Activated CD4-positive, CD25-positive, alpha-beta regulatory T cell treated with anti-CD3 and anti-CD28 coated beads, Interleukin-2, amount 50 U/mL, for 16 hours (primary cell): ENCODE measurements around the gene APPL1.

Source experiments
- DNase-seq: peaks from one replicate; pipeline ENCODE4 v3.0.0-alpha.2; 2020; ENCODE audit warnings: low read depth, low spot score

The APPL1 gene

DNA sequence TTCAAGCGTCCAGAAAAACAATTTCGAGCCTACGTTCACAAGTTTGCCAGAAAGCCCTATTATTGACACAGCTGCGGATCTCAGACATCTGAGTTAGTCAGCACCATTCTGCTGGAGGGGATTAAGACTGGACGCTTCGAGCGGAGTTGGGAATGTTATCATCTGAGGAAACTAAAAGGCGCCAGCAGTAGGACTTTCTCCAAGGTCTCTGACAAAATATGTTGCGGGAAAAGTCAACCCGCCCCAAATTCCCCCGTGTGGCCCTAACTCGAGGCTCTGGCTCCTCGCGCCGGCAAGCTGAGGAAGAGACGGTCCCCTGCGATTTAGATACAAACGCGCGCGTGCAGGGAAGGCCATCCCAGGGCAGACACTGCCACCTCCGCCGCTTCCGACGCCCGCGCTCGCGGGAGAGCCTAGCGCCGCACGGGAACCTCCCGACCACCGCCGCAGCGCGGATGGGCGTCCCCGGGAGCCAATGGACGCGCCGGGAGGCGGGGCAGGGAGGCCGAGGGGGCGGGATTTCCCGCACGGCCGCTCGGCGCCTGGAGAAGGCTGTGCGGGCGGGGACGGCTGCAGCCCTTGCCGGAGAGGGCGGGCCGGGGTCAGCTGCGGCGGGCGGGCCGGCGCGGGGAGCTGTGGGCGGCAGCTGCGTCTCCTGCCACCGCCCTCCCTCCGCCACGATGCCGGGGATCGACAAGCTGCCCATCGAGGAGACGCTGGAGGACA is at the start of gene APPL1:
APPL1 (plus strand) TSS at position 526 of the 726 bp plus-strand sequence; CDS start at position 681, 155 bp downstream.
- DNase-seq = peak; percentile 68

GRCh38 chr3:57179580-57180410 is 47.7 kb upstream of the APPL1 start:
- DNase-seq = no peak

DNA sequence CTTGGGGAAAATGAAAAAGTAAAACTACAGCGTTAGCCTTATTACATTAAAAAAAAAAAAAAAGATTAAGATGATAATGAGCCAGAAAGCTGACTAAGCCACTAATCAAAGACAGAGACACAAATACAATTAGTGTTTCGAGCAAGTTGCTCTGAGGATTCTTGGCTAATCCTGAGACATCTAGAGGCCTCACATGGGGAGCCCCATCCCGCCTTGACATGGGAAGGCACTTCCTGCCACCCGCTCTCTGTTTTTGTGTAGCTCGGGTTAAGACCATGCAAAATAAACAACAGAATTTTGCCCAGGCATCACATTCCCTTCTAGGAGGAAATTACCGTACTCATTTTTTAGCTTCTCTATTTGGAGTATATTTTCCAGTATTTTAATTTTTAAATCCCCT is 43.0 kb upstream of the APPL1 start:
- DNase-seq = no peak

DNA sequence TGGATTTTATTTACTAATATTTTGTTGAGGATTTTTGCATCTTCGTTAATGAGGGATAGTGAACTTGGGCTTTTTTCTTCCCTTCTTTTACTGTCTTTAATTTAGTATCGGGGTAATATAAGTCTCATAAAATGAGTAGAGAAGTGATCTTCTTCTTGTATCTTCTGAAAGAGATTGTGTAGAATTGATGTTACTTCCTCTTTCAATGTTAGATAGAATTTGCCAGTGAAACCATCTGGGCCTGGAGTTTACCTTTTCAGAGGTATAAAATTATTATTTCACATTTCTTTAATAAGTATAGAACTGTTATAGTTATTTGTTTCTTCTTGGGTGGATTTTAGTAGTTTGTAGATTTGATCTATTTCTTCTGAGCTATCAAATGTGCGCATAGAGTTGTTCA is 35.5 kb upstream of the APPL1 start:
- DNase-seq = no peak

DNA sequence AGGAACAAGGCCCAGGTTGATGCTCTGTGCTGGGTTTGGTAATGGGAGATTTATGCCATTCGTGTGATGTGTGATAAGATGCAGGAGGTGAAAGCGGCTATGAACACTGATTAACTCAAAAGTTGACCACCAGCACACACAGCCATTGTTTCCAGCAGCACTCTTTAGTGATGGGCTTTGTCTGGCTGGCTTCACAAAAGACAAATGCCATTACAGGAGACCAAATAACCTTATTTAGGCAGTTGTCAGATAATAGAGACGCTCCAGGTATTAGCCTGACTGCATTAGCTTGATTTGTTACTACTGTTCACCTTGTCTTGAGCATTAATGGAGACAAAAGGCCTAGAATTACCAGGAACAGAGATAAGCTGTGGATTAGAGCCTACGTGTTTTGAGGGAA is 32.9 kb upstream of the APPL1 start:
- no peak for DNase-seq

- no peak for DNase-seq
Measured at GRCh38 chr3:57199895-57200297, 27.6 kb upstream of the APPL1 start, which contains the start of gene HESX1. Gene HESX1 (minus strand): TSS chr3:57199978. CDS start chr3:57199918, 60 bp downstream.

GRCh38 chr3:57206423-57206822 is 21.1 kb upstream of the APPL1 start:
- no peak for DNase-seq

- DNase-seq = no peak
Measured at GRCh38 chr3:57221883-57222282, 5.6 kb upstream of the APPL1 start.

DNA sequence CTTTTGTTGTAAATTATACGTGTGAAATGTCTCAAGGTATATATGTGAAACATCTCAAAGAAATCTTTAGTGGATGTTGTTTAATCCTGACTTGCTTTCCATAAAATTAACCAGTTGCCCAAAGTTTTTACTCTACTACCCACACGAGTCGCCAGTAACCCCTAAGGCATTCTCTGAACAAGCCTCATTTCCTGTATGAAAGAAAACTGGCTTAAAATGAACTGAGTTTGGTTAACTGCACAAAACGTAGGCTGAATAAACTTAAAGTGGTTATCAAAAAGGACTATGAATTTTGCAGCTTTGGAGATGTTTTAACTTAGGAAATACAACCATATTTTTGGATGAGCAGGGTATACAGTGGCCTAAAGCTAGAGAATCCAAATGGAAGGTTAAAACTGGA is 2.7 kb upstream of the APPL1 start:
- no peak for DNase-seq

DNA sequence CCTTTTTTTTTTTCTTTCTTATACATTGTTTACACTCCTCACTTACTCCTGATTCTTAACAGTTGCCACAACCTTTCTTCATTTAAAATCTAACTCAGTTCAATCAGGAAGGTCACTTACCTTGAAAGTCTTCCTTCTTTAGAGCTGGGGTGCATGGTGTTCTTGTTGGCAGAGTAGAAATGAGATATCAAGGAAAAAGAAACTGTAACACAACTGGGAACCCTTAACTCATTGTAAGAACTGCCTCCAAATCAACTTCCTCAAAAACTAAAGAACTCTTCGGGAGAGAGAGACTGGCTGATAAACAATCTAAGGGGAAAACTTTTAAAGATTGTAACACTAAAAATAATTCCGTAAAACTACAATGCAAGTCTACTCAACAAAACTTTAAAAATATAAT is 1.4 kb upstream of the APPL1 start:
- DNase-seq = no peak

GRCh38 chr3:57227930-57228751 is 612 bp downstream of the APPL1 start:
- peak; percentile 2 for DNase-seq

DNA sequence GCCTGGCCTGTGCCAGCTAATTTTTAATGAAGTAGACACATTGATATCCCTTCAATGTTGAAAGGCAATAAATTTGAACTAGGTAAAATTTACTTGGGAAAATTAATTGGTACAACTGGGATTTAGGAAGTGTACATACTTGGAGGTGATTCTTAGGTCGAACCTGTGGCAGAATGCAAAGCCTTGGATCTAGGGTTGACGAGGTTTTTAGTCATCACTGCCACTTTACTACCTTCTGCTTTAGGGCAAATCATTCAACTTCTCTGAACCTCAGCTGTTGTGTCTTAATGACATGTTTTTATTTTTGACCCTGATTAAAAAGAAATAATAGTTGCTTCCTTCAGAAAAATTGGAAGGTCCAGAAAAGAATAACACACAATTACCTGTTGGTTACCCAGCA is 2.5 kb downstream of the APPL1 start:
- DNase-seq = no peak

DNA sequence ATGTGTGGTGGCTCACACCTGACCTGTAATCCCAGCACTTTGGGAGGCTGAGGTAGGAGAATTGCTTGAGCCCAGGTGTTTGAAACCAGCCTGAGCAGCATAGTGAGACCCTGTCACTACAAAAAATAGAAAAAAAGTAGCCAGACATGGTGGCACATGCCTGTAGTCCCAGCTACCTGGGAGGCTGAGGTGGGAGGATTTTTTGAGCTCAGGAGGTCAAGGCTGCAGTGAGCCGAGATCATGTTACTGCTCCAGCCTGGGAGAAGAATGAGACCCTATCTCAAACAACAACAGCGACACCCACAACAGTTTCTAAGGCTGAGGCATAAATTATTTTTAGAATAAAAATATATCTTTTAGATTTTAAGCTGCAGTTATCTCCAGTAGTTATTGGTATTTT is 6.3 kb downstream of the APPL1 start:
- no peak for DNase-seq

DNA sequence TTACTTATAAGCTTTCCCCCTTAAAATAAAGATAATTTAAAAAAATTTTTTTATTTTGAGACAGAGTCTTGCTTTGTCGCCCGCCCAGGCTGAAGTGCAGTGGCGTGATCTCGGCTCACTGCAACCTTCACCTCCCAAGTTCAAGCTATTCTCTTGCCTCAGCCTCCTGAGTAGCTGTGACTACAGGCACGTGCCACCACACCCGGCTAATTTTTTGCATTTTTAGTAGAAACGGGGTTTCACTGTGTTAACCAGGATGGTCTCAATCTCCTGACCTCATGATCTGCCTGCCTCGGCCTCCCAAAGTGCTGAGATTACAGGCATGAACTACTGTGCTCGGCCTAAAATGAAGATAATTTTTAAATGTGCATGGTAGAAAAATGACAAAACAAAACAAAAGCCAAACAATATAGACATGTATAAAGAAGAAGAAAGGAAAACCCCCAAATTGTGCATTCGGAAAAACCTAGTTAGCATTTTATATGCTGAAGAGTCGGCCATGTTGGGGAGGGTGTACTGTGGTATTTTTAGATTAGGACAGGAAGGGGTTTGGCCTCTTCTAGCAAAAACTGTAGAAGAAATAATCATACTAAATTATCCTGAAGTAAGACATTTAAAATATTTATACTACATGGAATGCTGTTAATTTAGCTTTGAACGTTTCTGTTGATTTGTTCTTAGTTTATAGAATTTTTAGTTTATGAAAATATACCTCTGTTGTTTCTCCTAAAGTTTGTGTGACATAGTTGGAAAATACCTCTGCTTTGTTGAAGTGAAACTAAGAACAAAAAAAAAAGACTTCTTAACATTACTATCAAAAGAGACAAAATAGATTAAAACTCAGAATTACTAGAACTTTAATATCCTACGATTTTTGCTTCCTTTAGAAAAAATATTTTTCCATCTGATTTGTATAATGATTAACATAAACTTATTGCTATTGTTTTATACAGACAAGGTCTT is 7.4 kb downstream of the APPL1 start:
- no peak for DNase-seq

GRCh38 chr3:57244946-57245345 is 17.4 kb downstream of the APPL1 start:
- DNase-seq = no peak

- no peak for DNase-seq
Measured at GRCh38 chr3:57252404-57252803, 24.9 kb downstream of the APPL1 start.

- DNase-seq = no peak
Measured at GRCh38 chr3:57256844-57257243, 29.3 kb downstream of the APPL1 start.

- DNase-seq = no peak
Measured at GRCh38 chr3:57257678-57258077, 30.1 kb downstream of the APPL1 start.

- no peak for DNase-seq
Measured at GRCh38 chr3:57261119-57261518, 33.6 kb downstream of the APPL1 start.

- DNase-seq = no peak
Measured at GRCh38 chr3:57261929-57262328, 34.4 kb downstream of the APPL1 start.

DNA sequence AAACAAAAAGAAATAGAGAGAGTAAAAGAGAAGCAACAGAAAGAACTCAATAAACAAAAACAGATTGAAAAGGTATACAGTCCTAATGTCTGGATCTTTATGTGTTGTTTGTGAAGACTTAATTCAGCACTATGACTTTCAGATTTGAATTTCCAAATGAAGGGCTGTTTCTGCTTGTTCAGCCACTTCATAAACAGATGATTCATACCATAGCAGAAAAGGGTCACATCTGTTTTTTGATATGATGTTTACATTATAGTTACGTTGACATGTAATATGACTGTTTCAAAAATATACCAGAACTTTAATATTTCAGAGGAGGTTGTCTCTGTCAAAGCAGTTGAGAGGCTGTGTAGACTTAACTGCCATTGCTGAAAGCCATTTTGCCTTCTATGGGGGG is 40.9 kb downstream of the APPL1 start:
- DNase-seq = no peak
